H1 (cell line): ENCODE results near the gene CORO6. TPM values are rescaled to one million over a fixed set of nuclear protein-coding genes. Genes with fewer than 3 reads are reported as not detected.

ENCODE experiments used
- CTCF ChIA-PET: fragments of 300-600 bp; sonication (Branson Sonifier 250); formaldehyde crosslinking; loops from one replicate; lab custom pipeline; 2021; ENCODE audit not compliant: partially characterized antibody; lab: Charles Lee
- POLR2A ChIA-PET: fragments of 300-600 bp; sonication (Branson Sonifier 250); formaldehyde crosslinking; loops from one replicate; lab custom pipeline; 2021; ENCODE audit warnings: inconsistent platforms; ENCODE audit not compliant: partially characterized antibody; lab: Charles Lee
- DNase-seq, 2 experiments: peaks; one replicate each; pipeline versions ENCODE4 v3.0.0 to v3.0.0-alpha.2; 2010 to 2022; ENCODE audit warnings: low spot score in 2 of 2, low read depth in 1 of 2, mixed read lengths in 1 of 2
- FAIRE-seq: peaks from 2 replicates; lab custom pipeline; 2011; peaks lifted over from hg19 to GRCh38; lab: Jason Lieb, UNC
- H2AFZ ChIP-seq: 2 replicates; pipeline ENCODE4 v1.8.1; 2012; ENCODE audit warnings: low read length, inconsistent platforms
- H2AK5ac ChIP-seq: 2 replicates; pipeline ENCODE4 v1.6.1; 2013; ENCODE audit warnings: low read depth, low read length
- H2BK120ac ChIP-seq: replicated peaks from 2 replicates; pipeline ENCODE3; 2013; ENCODE audit warnings: low read depth, low read length, inconsistent platforms
- H2BK12ac ChIP-seq: 2 replicates; pipeline ENCODE4 v1.6.1; 2013; ENCODE audit warnings: low read depth, low read length
- H2BK15ac ChIP-seq: 2 replicates; pipeline ENCODE4 v1.6.1; 2013; ENCODE audit warnings: low read length
- H2BK20ac ChIP-seq: 2 replicates; pipeline ENCODE4 v1.6.1; 2013; ENCODE audit warnings: low read length
- H2BK5ac ChIP-seq: 2 replicates; pipeline ENCODE4 v1.6.1; 2013; ENCODE audit warnings: low read depth, low read length
- H3K14ac ChIP-seq: 2 replicates; pipeline ENCODE4 v1.6.1; 2013; ENCODE audit warnings: inconsistent platforms; ENCODE audit not compliant: insufficient read length
- H3K18ac ChIP-seq: 2 replicates; pipeline ENCODE4 v1.6.1; 2013; ENCODE audit warnings: low read length; ENCODE audit errors: extremely low read depth
- H3K23ac ChIP-seq: 2 replicates; pipeline ENCODE4 v1.6.1; 2013; ENCODE audit warnings: inconsistent platforms; ENCODE audit not compliant: insufficient read length
- H3K23me2 ChIP-seq: 2 replicates; pipeline ENCODE4 v1.6.1; 2013; ENCODE audit warnings: low read depth, low read length
- H3K27ac ChIP-seq: 2 replicates; pipeline ENCODE4 v1.6.1; 2011; ENCODE audit warnings: low read depth, low read length, inconsistent platforms
- H3K27me3 ChIP-seq, 4 experiments: replicated peaks in 1 of 4; 1 replicate in 1 of 4; 2 replicates in 3 of 4; pipeline versions ENCODE4 v1.6.1 to v1.8.1; 2011 to 2013; ENCODE audit warnings: low read length in 3 of 4, mild to moderate bottlenecking in 3 of 4, inconsistent platforms in 2 of 4, mixed read lengths in 2 of 4, moderate library complexity in 1 of 4; ENCODE audit not compliant: control insufficient read depth in 3 of 4, insufficient read depth in 3 of 4; ENCODE audit errors: extremely low read depth in 1 of 4
- H3K36me3 ChIP-seq, 4 experiments: 2 replicates each; pipeline versions ENCODE4 v1.6.1 to v1.8.1; 2011 to 2013; ENCODE audit warnings: mild to moderate bottlenecking in 4 of 4, low read length in 3 of 4, moderate library complexity in 2 of 4, control low read depth in 1 of 4, inconsistent platforms in 1 of 4; ENCODE audit not compliant: insufficient read depth in 4 of 4, control insufficient read depth in 2 of 4
- H3K4ac ChIP-seq: replicated peaks from 2 replicates; pipeline ENCODE3; 2013; ENCODE audit warnings: low read length, low read depth, mixed read lengths, inconsistent platforms; ENCODE audit not compliant: insufficient read length
- H3K4me1 ChIP-seq, 4 experiments: replicated peaks in 1 of 4; 1 replicate in 1 of 4; 2 replicates in 3 of 4; pipeline versions ENCODE4 v1.6.1 to v1.8.1; 2011 to 2013; ENCODE audit warnings: low read length in 3 of 4, inconsistent platforms in 2 of 4, mixed read lengths in 1 of 4; ENCODE audit not compliant: insufficient read depth in 4 of 4, control insufficient read depth in 3 of 4
- H3K4me2 ChIP-seq, 2 experiments: 2 replicates each; pipeline versions ENCODE4 v1.6.1 to v1.8.1; 2011 to 2013; ENCODE audit warnings: low read depth in 2 of 2, low read length in 2 of 2, control low read depth in 1 of 2, inconsistent platforms in 1 of 2, mild to moderate bottlenecking in 1 of 2; ENCODE audit not compliant: insufficient read depth in 1 of 2
- H3K4me3 ChIP-seq, 4 experiments: fragments of 200-600, 300-600 bp in 1 of 4; sonication (generic), shearing (Covaris generic), sonication (Bioruptor Twin) in 1 of 4; 2 replicates each; pipeline versions ENCODE4 v1.5.1 to v1.8.1; 2011 to 2016; ENCODE audit warnings: low read length in 4 of 4, low read depth in 3 of 4, control low read depth in 2 of 4, inconsistent platforms in 2 of 4, mild to moderate bottlenecking in 2 of 4, mixed read lengths in 1 of 4, moderate library complexity in 1 of 4; ENCODE audit not compliant: insufficient read depth in 2 of 4; ENCODE audit errors: extremely low read depth in 1 of 4
- H3K56ac ChIP-seq: replicated peaks from 2 replicates; pipeline ENCODE3; 2013; ENCODE audit warnings: low read depth, mild to moderate bottlenecking, mixed read lengths, low read length, inconsistent platforms; ENCODE audit not compliant: insufficient read length
- H3K79me1 ChIP-seq: 2 replicates; pipeline ENCODE4 v1.6.1; 2013; ENCODE audit warnings: low read depth, low read length, control low read depth
- H3K79me2 ChIP-seq, 2 experiments: 2 replicates each; pipeline versions ENCODE4 v1.6.1 to v1.8.1; 2012 to 2013; ENCODE audit warnings: low read length in 2 of 2, mild to moderate bottlenecking in 2 of 2, inconsistent platforms in 1 of 2; ENCODE audit not compliant: insufficient read depth in 2 of 2, control insufficient read depth in 1 of 2
- H3K9ac ChIP-seq, 4 experiments: replicated peaks in 1 of 4; 1 replicate in 1 of 4; 2 replicates in 3 of 4; pipeline versions ENCODE4 v1.6.1 to v1.8.1; 2011 to 2013; ENCODE audit warnings: low read depth in 3 of 4, low read length in 3 of 4, control low read depth in 2 of 4, mild to moderate bottlenecking in 2 of 4, moderate library complexity in 2 of 4, inconsistent platforms in 1 of 4; ENCODE audit errors: extremely low read depth in 1 of 4
- H3K9me3 ChIP-seq, 2 experiments: 2 replicates each; pipeline versions ENCODE4 v1.6.1 to v1.8.1; 2012 to 2013; ENCODE audit warnings: mild to moderate bottlenecking in 2 of 2, moderate library complexity in 2 of 2, control low read depth in 1 of 2, inconsistent platforms in 1 of 2, low read depth in 1 of 2, low read length in 1 of 2, mixed read lengths in 1 of 2; ENCODE audit not compliant: insufficient read depth in 2 of 2
- H4K20me1 ChIP-seq, 2 experiments: replicated peaks in 1 of 2; 2 replicates each; pipeline versions ENCODE3 to v1.8.1; 2011 to 2013; ENCODE audit warnings: inconsistent platforms in 2 of 2, low read length in 2 of 2, mild to moderate bottlenecking in 1 of 2; ENCODE audit not compliant: insufficient read depth in 2 of 2, control insufficient read depth in 1 of 2
- H4K5ac ChIP-seq: 2 replicates; pipeline ENCODE4 v1.6.1; 2013; ENCODE audit warnings: low read length, low read depth, mixed read lengths, inconsistent platforms; ENCODE audit not compliant: insufficient read length
- H4K8ac ChIP-seq: 2 replicates; pipeline ENCODE4 v1.8.0; 2013; ENCODE audit warnings: mild to moderate bottlenecking, moderate library complexity, low read length, inconsistent platforms; ENCODE audit not compliant: insufficient read depth; ENCODE audit errors: extremely low read depth
- H4K91ac ChIP-seq: replicated peaks from 2 replicates; pipeline ENCODE3; 2013; ENCODE audit warnings: low read length, mixed read lengths, inconsistent platforms; ENCODE audit not compliant: insufficient read length
- KDM4A ChIP-seq: IDR thresholded peaks from one replicate; pipeline ENCODE4 v1.7.1; 2012; ENCODE audit warnings: low read depth, mild to moderate bottlenecking, moderate library complexity, low read length, inconsistent platforms; ENCODE audit not compliant: severe bottlenecking
- WGBS, 2 experiments: shearing (Covaris generic) in 1 of 2; methylation state at CpG; one replicate each; pipeline versions ENCODE4 v1.1.6 to v1.1.7; 2013 to 2015; ENCODE audit warnings: low lambda C conversion rate in 2 of 2, mixed read lengths in 2 of 2, inconsistent platforms in 1 of 2, low coverage in 1 of 2, missing lambda C conversion rate in 1 of 2; ENCODE audit not compliant: insufficient replicate concordance in 2 of 2, insufficient coverage in 1 of 2, insufficient read length in 1 of 2; ENCODE audit errors: extremely low coverage in 1 of 2, missing lambda C conversion rate in 1 of 2; 5-methylcytosine and 5-hydroxymethylcytosine counted together
- polyA plus RNA-seq, 7 experiments: library from polyadenylated mRNA; depleted of rRNA in 3 of 7; stranded (reverse) in 5 of 7; unstranded in 2 of 7; fragments of >200 nt in 5 of 7; fragments of 200-250 nt in 2 of 7; gene quantifications; 1 replicate in 5 of 7; 2 replicates in 1 of 7; 4 replicates in 1 of 7; pipeline versions ENCODE4 v1.2.1 to v1.2.3, GENCODE V29; 2011 to 2013; ENCODE audit warnings: missing spikeins in 2 of 7, mixed read lengths in 2 of 7
- total RNA-seq: library from RNA; stranded (reverse); fragmentation: NEBNext Ultra II Directional; extraction: Animal tissue kit (Norgen Biotek cat#: 25700); gene quantifications from 2 replicates; pipeline ENCODE4 v1.2.1, GENCODE V29; 2021

The CORO6 gene
- total and polyA plus RNA-seq, 2 of the 8 experiments (the other 6 are each of a cell fraction or from before 2014, with no cell fraction given), result 2.5 to 8.6 TPM

- H3K4me2 ChIP-seq, result peak overlapping the region; percentile 84 to 88
- H3K23ac ChIP-seq, result no peak overlapping the region
- no peak overlapping the region for H4K8ac ChIP-seq
- WGBS, 2 experiments, result 75% methylated on average over 14 of the region's 14 CpGs; no CpG with 5 or more reads in 1 of the 2 experiments
- H3K4me1 ChIP-seq, result peaks cover 6 to 15% (median 11%) of the 10 kb centered on the region in 4 experiments; a peak in 6 of 7 replicates
- H3K9ac ChIP-seq, result peak overlapping the region in 2 of 4 experiments; percentile 42 to 44; a peak in 4 of 7 replicates
- peaks cover 1 to 2% of the 10 kb centered on the region in 2 experiments for H4K20me1 ChIP-seq
- no peak overlapping the region for H3K27ac ChIP-seq
- no peak for FAIRE-seq
- 0 out of 2 replicates have a peak overlapping the region, but pooled peaks have one; percentile 81 for H2BK15ac ChIP-seq
- no peak overlapping the region for H2BK12ac ChIP-seq
- H2BK120ac ChIP-seq, result no peak overlapping the region
- H2AK5ac ChIP-seq, result no peak overlapping the region; the same call in 1 of the 2 replicates
- peak overlapping the region; percentile 78 for H2AFZ ChIP-seq
- peak overlapping the region; percentile 66; the same call in 1 of the 2 replicates for H2BK5ac ChIP-seq
- no peak overlapping the region for H4K5ac ChIP-seq
- POLR2A ChIA-PET, result interaction anchor here (0.6 to 2.0 kb wide), 8 partner anchors 9 to 275 kb away, joined by 3 to 7 read pairs (median 4); partner anchors contain the start of genes ANKRD13B and NUFIP2
- peaks cover 0 to under 1% (median under 1%) of the 10 kb centered on the region in 4 experiments; a peak in 4 of 8 replicates for H3K36me3 ChIP-seq
- peaks cover 11 to 44% (median 34%) of the 10 kb centered on the region in 4 experiments for H3K27me3 ChIP-seq
- H3K79me2 ChIP-seq, result no peaks in the 10 kb centered on the region
- peak overlapping the region; percentile 55 for H3K4ac ChIP-seq
- H3K23me2 ChIP-seq, result peaks cover 27% of the 10 kb centered on the region
- TF ChIP-seq KDM4A, result no peak
- H4K91ac ChIP-seq, result no peak overlapping the region
- no peak overlapping the region for H2BK20ac ChIP-seq
- H3K79me1 ChIP-seq, result no peaks in the 10 kb centered on the region
- H3K14ac ChIP-seq, result no peak overlapping the region
- no peak for DNase-seq
- H3K9me3 ChIP-seq, result no peaks in the 10 kb centered on the region
- CTCF ChIA-PET, result interaction anchor here (0.6 to 15.3 kb wide), 11 partner anchors 10 to 524 kb away, joined by 3 to 167 read pairs (median 4); partner anchors contain the start of genes ANKRD13B and CORO6
- peak overlapping the region; percentile 66 to 76 (median 72) for H3K4me3 ChIP-seq
- no peak overlapping the region for H3K56ac ChIP-seq
- peak overlapping the region; percentile 90; the same call in 1 of the 2 replicates for H3K18ac ChIP-seq
Observed at GRCh38 chr17:29569245-29569950, 53.3 kb downstream of the CORO6 start.
